ENCODE data around the gene CEACAM19. TPM values are rescaled to one million over a fixed set of nuclear protein-coding genes. Genes with fewer than 3 reads are reported as not detected.

Gene CEACAM19
- total RNA-seq, 4 donors from 2014 or later, result 0.49 to 1.5 (median 1.2) TPM

- TF ChIP-seq, protein P1, sequence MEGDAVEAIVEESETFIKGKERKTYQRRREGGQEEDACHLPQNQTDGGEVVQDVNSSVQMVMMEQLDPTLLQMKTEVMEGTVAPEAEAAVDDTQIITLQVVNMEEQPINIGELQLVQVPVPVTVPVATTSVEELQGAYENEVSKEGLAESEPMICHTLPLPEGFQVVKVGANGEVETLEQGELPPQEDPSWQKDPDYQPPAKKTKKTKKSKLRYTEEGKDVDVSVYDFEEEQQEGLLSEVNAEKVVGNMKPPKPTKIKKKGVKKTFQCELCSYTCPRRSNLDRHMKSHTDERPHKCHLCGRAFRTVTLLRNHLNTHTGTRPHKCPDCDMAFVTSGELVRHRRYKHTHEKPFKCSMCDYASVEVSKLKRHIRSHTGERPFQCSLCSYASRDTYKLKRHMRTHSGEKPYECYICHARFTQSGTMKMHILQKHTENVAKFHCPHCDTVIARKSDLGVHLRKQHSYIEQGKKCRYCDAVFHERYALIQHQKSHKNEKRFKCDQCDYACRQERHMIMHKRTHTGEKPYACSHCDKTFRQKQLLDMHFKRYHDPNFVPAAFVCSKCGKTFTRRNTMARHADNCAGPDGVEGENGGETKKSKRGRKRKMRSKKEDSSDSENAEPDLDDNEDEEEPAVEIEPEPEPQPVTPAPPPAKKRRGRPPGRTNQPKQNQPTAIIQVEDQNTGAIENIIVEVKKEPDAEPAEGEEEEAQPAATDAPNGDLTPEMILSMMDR (IDR thresholded peaks at IDR 0.05; ENCODE audit: low read depth), result no peak
Measured at GRCh38 chr19:44701228-44701627, 29.9 kb downstream of the CEACAM19 start.

DNA sequence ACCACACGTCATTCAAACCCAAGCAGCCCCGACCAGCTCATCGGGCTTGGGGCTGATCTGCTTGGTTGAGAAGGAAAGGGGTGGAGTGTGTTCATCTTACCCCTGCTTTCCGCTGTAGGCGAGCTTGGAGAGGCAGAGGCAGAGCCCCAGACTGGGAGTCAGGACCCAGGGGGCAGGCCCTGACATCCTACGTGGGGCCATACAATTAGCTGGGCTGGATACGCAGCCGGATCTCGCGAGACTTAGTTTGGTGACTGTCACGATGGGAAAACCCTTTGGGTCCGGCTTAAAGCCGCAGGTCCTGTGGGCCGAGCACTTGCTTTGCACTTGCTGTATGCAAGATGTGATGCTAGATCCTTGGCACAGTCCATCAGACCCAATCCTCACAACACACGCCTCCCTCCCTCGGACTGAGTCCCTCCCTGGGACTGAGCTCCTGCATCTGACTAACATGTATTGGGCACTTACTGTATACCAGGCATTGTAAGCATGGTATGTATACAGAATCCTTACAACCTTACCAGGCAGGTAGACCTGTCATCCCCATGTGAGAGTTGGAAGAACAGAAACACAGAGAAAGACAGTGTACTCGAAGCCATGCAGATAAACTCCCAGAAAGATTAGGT is 31.4 kb downstream of the CEACAM19 start:
- TF ChIP-seq, protein P1 (IDR thresholded peaks at IDR 0.05; ENCODE audit: low read depth), result no peak

GRCh38 chr19:44703336-44704078 is 32.2 kb downstream of the CEACAM19 start:
- TF ChIP-seq, protein P1 (IDR thresholded peaks at IDR 0.05; ENCODE audit: low read depth), result no peak

DNA sequence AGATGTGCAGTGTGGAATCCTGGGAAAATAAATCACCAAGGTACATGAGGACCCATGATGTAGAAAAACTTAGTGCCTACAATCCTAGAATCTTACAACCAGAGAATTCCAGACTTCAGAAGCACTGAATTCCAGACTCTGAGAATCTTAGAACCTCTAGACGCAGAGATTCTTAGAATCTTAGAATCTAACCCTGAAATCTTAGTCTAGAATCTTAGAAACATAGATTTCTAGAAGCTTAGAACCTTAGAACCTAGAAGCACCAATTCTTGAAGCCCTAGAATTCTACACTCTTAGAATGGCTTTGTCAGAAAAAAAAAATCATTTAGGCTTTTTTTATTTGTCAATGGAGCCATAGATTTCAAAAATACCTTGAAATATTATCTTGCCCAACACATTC is 33.7 kb downstream of the CEACAM19 start:
- TF ChIP-seq, protein P1 (IDR thresholded peaks at IDR 0.05; ENCODE audit: low read depth), result no peak

- TF ChIP-seq, protein P1 (IDR thresholded peaks at IDR 0.05; ENCODE audit: low read depth), result no peak
Measured at GRCh38 chr19:44705502-44706010, 34.3 kb downstream of the CEACAM19 start.

DNA sequence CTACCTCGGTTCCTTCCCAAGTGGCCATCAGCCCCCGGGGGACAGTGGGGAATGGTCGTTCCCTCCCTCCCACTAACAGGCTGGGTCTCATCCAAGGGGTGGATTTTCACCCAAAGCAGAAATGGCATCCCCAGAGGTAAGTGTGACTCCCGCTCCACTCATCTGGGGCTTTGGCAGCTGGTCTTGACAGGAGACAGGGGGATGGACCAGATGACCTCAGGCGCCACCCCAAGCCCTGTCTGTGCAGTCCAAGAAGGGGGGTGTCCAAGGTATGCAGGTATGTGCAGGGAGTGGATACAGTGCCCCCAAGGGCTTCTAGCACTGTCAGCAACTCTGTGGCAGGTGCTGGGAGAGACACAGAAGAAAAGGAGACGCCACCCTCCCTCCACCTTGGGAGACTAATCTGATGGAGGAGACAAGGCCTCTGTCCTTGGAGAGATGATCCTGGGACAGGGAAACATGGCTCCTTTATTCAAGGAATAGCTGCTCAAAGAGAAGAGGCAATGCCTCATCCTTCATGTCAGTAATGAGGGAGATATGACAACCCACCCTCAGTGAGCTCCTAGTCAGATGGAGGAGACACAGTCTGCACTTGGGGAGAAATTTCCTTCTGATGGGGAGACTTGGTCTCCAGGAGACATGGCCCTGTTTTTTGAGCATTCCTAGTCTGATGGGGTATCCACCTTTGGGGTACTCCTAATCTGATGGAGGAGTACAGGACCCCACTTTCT is 35.4 kb downstream of the CEACAM19 start:
- TF ChIP-seq, protein P1 (IDR thresholded peaks at IDR 0.05; ENCODE audit: low read depth), result no peak

- TF ChIP-seq, protein P1 (IDR thresholded peaks at IDR 0.05; ENCODE audit: low read depth), result no peak
Measured at GRCh38 chr19:44707794-44708193, 36.5 kb downstream of the CEACAM19 start.

Measured in subcutaneous adipose tissue (tissue), 4 donors.